Keratinocyte (primary cell): ENCODE data around the gene AOX1. TPM values are rescaled to one million over a fixed set of nuclear protein-coding genes. Genes with fewer than 3 reads are reported as not detected.
"Not testable (repeated sequence)": the region's sequence is repeated elsewhere in the genome, so short reads cannot be mapped to it uniquely, and the experiment has no call there.

Experiments
- DNase-seq: peaks from one replicate; pipeline ENCODE4 v3.0.0-alpha.2; 2011; ENCODE audit warnings: low read depth, missing footprints, low spot score
- FAIRE-seq: peaks from 2 replicates; lab custom pipeline; 2011; peaks lifted over from hg19 to GRCh38; lab: Jason Lieb, UNC
- H2AFZ ChIP-seq: 2 replicates; pipeline ENCODE4 v1.6.0; 2012; ENCODE audit warnings: low read length, control low read depth, inconsistent platforms; ENCODE audit not compliant: control insufficient read depth
- H3K27ac ChIP-seq: 2 replicates; pipeline ENCODE4 v1.5.1; 2011; ENCODE audit warnings: low read length; ENCODE audit not compliant: control insufficient read depth, insufficient read depth
- H3K27me3 ChIP-seq: 3 replicates; pipeline ENCODE4 v1.6.0; 2011; ENCODE audit warnings: low read length; ENCODE audit not compliant: control insufficient read depth, insufficient read depth; ENCODE audit errors: extremely low read depth
- H3K36me3 ChIP-seq, 2 experiments: 2 replicates in 1 of 2; 3 replicates in 1 of 2; pipeline ENCODE4 v1.5.1; 2011; ENCODE audit warnings: low read length in 2 of 2, mild to moderate bottlenecking in 1 of 2; ENCODE audit not compliant: control insufficient read depth in 2 of 2, insufficient read depth in 2 of 2; ENCODE audit errors: extremely low read depth in 1 of 2
- H3K4me1 ChIP-seq: 3 replicates; pipeline ENCODE4 v1.5.1; 2011; ENCODE audit warnings: low read length; ENCODE audit not compliant: control insufficient read depth, insufficient read depth; ENCODE audit errors: extremely low read depth
- H3K4me2 ChIP-seq: 3 replicates; pipeline ENCODE4 v1.6.0; 2011; ENCODE audit warnings: low read depth, low read length; ENCODE audit not compliant: control insufficient read depth, insufficient read depth; ENCODE audit errors: extremely low read depth
- H3K4me3 ChIP-seq, 3 experiments: fragments of 200-600 bp in 1 of 3; sonication (generic) in 1 of 3; 2 replicates in 2 of 3; 3 replicates in 1 of 3; pipeline ENCODE4 v1.5.1; 2011 to 2016; ENCODE audit warnings: low read length in 3 of 3, mild to moderate bottlenecking in 3 of 3, control low read depth in 2 of 3, inconsistent platforms in 1 of 3, low read depth in 1 of 3, mixed read lengths in 1 of 3, mixed run types in 1 of 3, moderate library complexity in 1 of 3; ENCODE audit not compliant: control insufficient read depth in 2 of 3, insufficient read depth in 2 of 3; ENCODE audit errors: extremely low read depth in 1 of 3
- H3K79me2 ChIP-seq: 2 replicates; pipeline ENCODE4 v1.6.0; 2012; ENCODE audit warnings: low read length; ENCODE audit not compliant: control insufficient read depth, insufficient read depth
- H3K9ac ChIP-seq: 3 replicates; pipeline ENCODE4 v1.6.0; 2011; ENCODE audit warnings: low read length; ENCODE audit not compliant: control insufficient read depth, insufficient read depth; ENCODE audit errors: extremely low read depth
- H3K9me1 ChIP-seq: 3 replicates; pipeline ENCODE4 v1.6.0; 2011; ENCODE audit warnings: low read length; ENCODE audit not compliant: control insufficient read depth, insufficient read depth; ENCODE audit errors: extremely low read depth
- H3K9me3 ChIP-seq: 2 replicates; pipeline ENCODE4 v1.5.1; 2012; ENCODE audit warnings: low read depth, low read length; ENCODE audit not compliant: control insufficient read depth
- H4K20me1 ChIP-seq: 3 replicates; pipeline ENCODE4 v1.6.0; 2011; ENCODE audit warnings: low read length; ENCODE audit not compliant: control insufficient read depth, insufficient read depth; ENCODE audit errors: extremely low read depth
- EZH2 ChIP-seq: IDR thresholded peaks from one replicate; pipeline ENCODE4 v1.6.1; 2012; ENCODE audit warnings: inconsistent platforms, mild to moderate bottlenecking, low read length, moderate library complexity
- dilution Hi-C: fragments of 300-500 bp; cut with MboI; formaldehyde crosslinking; loops from one replicate; pipeline ENCODE4 v1.7.0; 2020; ENCODE audit warnings: low sequenced_read_pairs; ENCODE audit not compliant: extremely low pct_ligation_motif_present
- polyA plus RNA-seq, 5 experiments: library from polyadenylated mRNA; depleted of rRNA in 3 of 5; stranded (reverse) in 3 of 5; stranded (forward) in 1 of 5; unstranded in 1 of 5; fragments of >200 nt; gene quantifications; 1 replicate in 1 of 5; 2 replicates in 3 of 5; 3 replicates in 1 of 5; pipeline versions ENCODE4 v1.2.1 to v1.2.3, GENCODE V29; 2011 to 2012; ENCODE audit warnings: missing spikeins in 2 of 5, low read depth in 1 of 5, low replicate concordance in 1 of 5
- TF ChIP-seq, protein P1 (sequence below), 3 experiments: IDR thresholded peaks in 1 of 3; conservative IDR thresholded peaks in 1 of 3; optimal IDR thresholded peaks in 1 of 3; 2 replicates in 2 of 3; 3 replicates in 1 of 3; pipeline versions ENCODE3 to v1.5.1; 2011; ENCODE audit warnings: low read length in 3 of 3, mild to moderate bottlenecking in 3 of 3, moderate library complexity in 2 of 3, control low read depth in 1 of 3, inconsistent platforms in 1 of 3; ENCODE audit not compliant: insufficient read depth in 2 of 3; ENCODE audit errors: extremely low read depth in 1 of 3

The AOX1 gene
- polyA plus RNA-seq, 1 donor (not counting 4 experiments of a cell fraction or from before 2014, with no cell fraction given): 12.2 TPM

DNA sequence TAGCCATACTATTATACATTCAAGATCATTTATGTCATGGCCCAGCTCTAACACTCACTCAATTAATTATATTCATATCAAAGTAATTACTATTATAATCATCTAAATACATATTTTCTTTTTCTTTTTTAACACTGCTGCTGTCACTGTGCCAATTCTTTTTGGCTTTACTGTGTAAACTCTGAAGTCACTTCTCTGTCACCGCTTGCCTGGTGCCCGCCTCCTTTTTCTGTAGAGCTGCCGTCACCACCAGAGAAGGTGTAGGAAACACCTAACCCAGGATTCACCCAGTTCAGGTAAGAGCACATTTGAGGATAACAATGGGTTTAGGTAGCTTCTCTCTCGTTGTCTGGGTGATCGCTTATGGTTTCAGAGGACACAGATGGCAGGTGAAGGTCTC, 93.3 kb downstream of the AOX1 start:
- Histone ChIP-seq H3K4me1 (no peaks in the 10 kb centered on the region), H3K9me1 (no peaks in the 10 kb centered on the region), H4K20me1 (no peaks in the 10 kb centered on the region), H3K36me3 (no peaks in the 10 kb centered on the region), H3K79me2 (no peaks in the 10 kb centered on the region), H3K27ac (no peak overlapping the region), H2AFZ (no peak overlapping the region), H3K4me2 (no peak overlapping the region), H3K27me3 (peaks cover 6% of the 10 kb centered on the region), H3K9me3 (no peaks in the 10 kb centered on the region), H3K4me3 (no peak overlapping the region), H3K9ac (no peak overlapping the region)
- FAIRE-seq: no peak
- DNase-seq: no peak
- TF ChIP-seq, protein P1, sequence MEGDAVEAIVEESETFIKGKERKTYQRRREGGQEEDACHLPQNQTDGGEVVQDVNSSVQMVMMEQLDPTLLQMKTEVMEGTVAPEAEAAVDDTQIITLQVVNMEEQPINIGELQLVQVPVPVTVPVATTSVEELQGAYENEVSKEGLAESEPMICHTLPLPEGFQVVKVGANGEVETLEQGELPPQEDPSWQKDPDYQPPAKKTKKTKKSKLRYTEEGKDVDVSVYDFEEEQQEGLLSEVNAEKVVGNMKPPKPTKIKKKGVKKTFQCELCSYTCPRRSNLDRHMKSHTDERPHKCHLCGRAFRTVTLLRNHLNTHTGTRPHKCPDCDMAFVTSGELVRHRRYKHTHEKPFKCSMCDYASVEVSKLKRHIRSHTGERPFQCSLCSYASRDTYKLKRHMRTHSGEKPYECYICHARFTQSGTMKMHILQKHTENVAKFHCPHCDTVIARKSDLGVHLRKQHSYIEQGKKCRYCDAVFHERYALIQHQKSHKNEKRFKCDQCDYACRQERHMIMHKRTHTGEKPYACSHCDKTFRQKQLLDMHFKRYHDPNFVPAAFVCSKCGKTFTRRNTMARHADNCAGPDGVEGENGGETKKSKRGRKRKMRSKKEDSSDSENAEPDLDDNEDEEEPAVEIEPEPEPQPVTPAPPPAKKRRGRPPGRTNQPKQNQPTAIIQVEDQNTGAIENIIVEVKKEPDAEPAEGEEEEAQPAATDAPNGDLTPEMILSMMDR (optimal IDR thresholded peaks at IDR 0.05 in 1 of 3, IDR thresholded peaks at IDR 0.05 in 1 of 3, conservative IDR thresholded peaks at IDR 0.05 in 1 of 3; ENCODE audit: extremely low read depth in 1 of 3, insufficient read depth in 2 of 3, low read length in 3 of 3): no peak
- TF ChIP-seq EZH2: no peak
- dilution Hi-C loops: no loop called here

DNA sequence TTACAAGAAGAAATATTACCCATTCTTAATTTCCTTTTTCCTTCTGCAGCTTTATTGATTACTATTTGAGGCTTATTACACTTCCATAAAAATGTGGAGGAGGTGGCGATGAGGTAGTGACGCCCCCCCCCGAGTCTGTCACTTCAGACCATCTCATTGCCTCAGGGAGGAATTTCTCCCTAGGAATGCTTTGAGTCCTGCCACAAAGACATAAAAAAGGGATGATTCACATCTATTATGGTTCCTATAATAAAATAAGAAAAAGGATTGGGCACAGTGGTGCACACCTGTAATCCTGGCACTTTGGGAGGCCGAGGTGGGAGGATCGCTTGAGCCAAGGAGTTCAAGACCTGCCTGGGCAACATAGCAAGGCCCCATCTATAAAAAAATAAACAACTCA, 93.7 kb downstream of the AOX1 start:
- Histone ChIP-seq H3K9me1 (no peaks in the 10 kb centered on the region), H3K4me1 (no peaks in the 10 kb centered on the region), H3K4me3 (no peak overlapping the region), H3K27me3 (peaks cover 6% of the 10 kb centered on the region), H2AFZ (no peak overlapping the region), H4K20me1 (no peaks in the 10 kb centered on the region), H3K9ac (no peak overlapping the region), H3K9me3 (no peaks in the 10 kb centered on the region), H3K27ac (no peak overlapping the region), H3K4me2 (no peak overlapping the region), H3K36me3 (no peaks in the 10 kb centered on the region), H3K79me2 (no peaks in the 10 kb centered on the region)
- TF ChIP-seq EZH2: no peak
- no peak for DNase-seq
- FAIRE-seq: no peak
- dilution Hi-C loops: no loop called here

DNA sequence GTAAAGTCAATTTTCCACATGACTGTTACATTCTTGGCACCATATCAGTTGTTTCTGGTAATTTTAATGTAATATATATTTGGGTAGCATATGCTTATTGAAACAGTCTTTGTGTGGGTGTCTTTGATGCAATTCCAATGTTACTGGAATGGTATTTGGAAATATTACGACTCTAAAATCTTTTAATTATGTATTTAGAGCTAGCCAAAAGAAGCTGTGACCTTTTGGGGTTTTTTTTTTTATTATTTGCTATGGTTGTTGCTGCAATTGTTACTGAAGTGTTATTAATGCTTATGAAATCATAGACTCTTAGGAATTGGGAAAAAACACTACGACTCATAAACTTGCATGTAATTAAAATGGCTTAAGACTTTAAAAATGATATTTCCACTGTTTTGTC, 95.9 kb downstream of the AOX1 start:
- Histone ChIP-seq H3K4me1 (no peaks in the 10 kb centered on the region), H3K36me3 (no peaks in the 10 kb centered on the region), H2AFZ (no peak overlapping the region), H3K9me1 (no peaks in the 10 kb centered on the region), H3K9me3 (no peaks in the 10 kb centered on the region), H3K27ac (no peak overlapping the region), H4K20me1 (no peaks in the 10 kb centered on the region), H3K4me3 (no peak overlapping the region), H3K4me2 (no peak overlapping the region), H3K27me3 (peaks cover 8% of the 10 kb centered on the region), H3K9ac (no peak overlapping the region), H3K79me2 (no peaks in the 10 kb centered on the region)
- dilution Hi-C loops: no loop called here
- TF ChIP-seq EZH2: no peak
- TF ChIP-seq, protein P1 (optimal IDR thresholded peaks at IDR 0.05 in 1 of 3, IDR thresholded peaks at IDR 0.05 in 1 of 3, conservative IDR thresholded peaks at IDR 0.05 in 1 of 3; ENCODE audit: extremely low read depth in 1 of 3, insufficient read depth in 2 of 3, low read length in 3 of 3): no peak
- FAIRE-seq: no peak
- no peak for DNase-seq

DNA sequence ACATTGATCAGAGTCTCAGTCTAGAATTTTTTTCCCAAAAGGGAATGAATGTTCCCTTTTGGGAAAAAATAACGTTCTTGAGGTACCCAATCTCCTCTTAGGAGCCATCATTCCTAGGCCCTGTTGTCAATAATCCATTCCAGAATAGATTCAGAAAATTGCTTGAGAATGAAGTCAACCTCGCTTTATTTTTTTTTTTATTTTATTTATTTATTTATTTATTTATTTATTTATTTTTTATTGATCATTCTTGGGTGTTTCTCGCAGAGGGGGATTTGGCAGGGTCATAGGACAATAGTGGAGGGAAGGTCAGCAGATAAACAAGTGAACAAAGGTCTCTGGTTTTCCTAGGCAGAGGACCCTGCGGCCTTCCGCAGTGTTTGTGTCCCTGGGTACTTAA, 96.6 kb downstream of the AOX1 start:
- H2AFZ ChIP-seq, H3K4me3 ChIP-seq, H3K4me2 ChIP-seq, H3K9ac ChIP-seq, H3K79me2 ChIP-seq, DNase-seq, H3K9me1 ChIP-seq, H3K27me3 ChIP-seq, H3K4me1 ChIP-seq, H3K27ac ChIP-seq, H4K20me1 ChIP-seq, H3K9me3 ChIP-seq, dilution Hi-C loops, H3K36me3 ChIP-seq, FAIRE-seq: not testable (repeated sequence)
